Fibroblast of pulmonary artery (primary cell): ENCODE results near the gene UBASH3B.

Source experiments
- DNase-seq: peaks from one replicate; pipeline ENCODE4 v3.0.0-alpha.2; 2010; ENCODE audit warnings: low read depth
- H3K4me3 ChIP-seq: replicated peaks from 2 replicates; pipeline ENCODE4 v1.5.1; 2011; ENCODE audit warnings: low read depth, mild to moderate bottlenecking, control low read depth, low read length, moderate library complexity
- CTCF ChIP-seq: IDR thresholded peaks from 2 replicates; pipeline ENCODE4 v1.5.1; 2011; ENCODE audit warnings: mild to moderate bottlenecking, control low read depth, low read length, inconsistent platforms; ENCODE audit errors: missing control alignments

The UBASH3B gene

GRCh38 chr11:122666743-122667142, 11.2 kb downstream of the UBASH3B start:
- no peak overlapping the region for H3K4me3 ChIP-seq
- no peak for DNase-seq
- TF ChIP-seq CTCF: no peak

GRCh38 chr11:122668562-122669090, 13.1 kb downstream of the UBASH3B start:
- no peak overlapping the region for H3K4me3 ChIP-seq
- peak; percentile 62 for DNase-seq
- TF ChIP-seq CTCF: no peak

GRCh38 chr11:122670131-122670530, 14.6 kb downstream of the UBASH3B start:
- DNase-seq: no peak
- no peak for TF ChIP-seq CTCF
- no peak overlapping the region for H3K4me3 ChIP-seq

DNA sequence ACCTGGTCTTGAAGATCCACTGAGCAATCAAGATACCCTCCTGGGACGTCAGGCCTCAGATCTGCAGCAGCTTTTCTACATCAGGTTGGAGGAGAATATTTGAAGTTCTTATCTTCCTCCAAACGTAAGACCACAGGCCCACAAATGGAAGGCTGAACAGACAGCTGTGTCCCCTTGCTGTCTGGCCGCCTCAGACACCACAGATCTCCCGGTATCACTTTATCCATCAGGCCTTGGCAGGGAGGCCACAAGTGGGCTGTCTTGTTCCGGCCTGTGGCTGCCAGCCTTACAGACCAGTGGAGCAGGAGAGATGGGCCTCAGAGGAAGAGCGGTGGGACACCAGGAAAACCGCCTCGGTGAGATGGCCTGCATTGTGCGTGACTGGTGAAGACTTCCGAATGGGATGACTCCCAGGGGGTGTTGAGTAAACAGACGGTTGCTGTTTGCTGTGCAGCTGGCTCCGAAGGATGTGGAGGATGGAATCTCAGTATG, 15.9 kb downstream of the UBASH3B start:
- no peak overlapping the region for H3K4me3 ChIP-seq
- TF ChIP-seq CTCF: no peak
- peak; percentile 23 for DNase-seq

- no peak for DNase-seq
- TF ChIP-seq CTCF: no peak
- no peak overlapping the region for H3K4me3 ChIP-seq
Measured at GRCh38 chr11:122672892-122673291, 17.4 kb downstream of the UBASH3B start.

GRCh38 chr11:122673701-122674100, 18.2 kb downstream of the UBASH3B start:
- TF ChIP-seq CTCF: no peak
- peak; percentile 40 for DNase-seq
- no peak overlapping the region for H3K4me3 ChIP-seq

GRCh38 chr11:122676638-122677037, 21.1 kb downstream of the UBASH3B start:
- no peak for DNase-seq
- TF ChIP-seq CTCF: no peak
- no peak overlapping the region for H3K4me3 ChIP-seq
